GM18508 (cell line): ENCODE results near the gene IMMP2L.
A peak's percentile ranks its signal among the peaks of the same experiment; 100 is the strongest.

Experiments used
- ATAC-seq: cut with Tn5 transposase; IDR thresholded peaks from one replicate; pipeline ENCODE4 v1.9.1; 2021; ENCODE audit warnings: moderate number of reproducible peaks; ENCODE audit not compliant: insufficient read depth, unreplicated experiment

Gene IMMP2L

DNA sequence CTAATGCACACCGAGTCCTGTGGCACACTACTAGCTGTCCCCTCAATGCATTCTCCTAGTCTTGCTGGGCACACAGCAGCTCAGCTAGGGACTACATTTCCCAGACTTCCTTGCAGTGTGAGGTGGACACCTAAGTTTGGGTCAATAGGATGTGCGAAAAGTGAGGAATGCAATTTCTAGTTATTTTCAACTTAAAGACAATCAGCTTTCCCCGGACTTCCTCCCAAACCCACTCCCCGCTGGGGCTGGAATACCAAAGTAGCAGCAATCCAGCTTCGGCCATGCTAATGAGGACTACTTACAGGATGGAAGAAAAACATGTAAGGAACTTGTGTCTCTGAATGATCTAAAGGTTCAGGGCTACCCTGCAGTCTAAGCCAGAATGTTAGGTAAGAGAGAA lies 757.8 kb downstream of the IMMP2L start:
- ATAC-seq: no peak

DNA sequence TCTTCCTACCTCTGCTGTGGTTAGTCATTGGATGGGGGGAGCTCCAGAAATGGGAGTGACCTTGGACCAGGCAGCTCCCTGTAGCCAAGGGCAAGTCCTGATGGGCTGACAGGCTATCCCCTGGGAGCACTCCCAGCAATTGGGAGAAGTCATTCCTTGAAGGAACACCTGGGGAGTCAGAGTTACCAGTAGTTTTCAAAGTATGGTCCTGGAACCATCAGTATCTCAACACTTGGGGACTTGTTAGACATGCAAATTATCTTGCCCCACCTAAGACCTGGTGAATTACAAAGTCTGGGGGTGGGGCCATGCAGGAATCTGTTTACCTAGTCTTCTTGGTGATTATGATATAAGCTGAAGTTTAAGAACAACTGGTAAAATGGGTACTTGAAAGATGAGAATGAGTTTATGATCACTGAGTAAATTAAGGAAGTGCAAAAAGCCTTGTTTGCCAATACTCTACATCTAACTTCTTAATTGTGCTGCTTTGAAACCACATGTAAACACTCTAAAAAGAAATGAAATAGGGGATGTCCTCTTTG lies 758.6 kb downstream of the IMMP2L start:
- ATAC-seq: no peak

DNA sequence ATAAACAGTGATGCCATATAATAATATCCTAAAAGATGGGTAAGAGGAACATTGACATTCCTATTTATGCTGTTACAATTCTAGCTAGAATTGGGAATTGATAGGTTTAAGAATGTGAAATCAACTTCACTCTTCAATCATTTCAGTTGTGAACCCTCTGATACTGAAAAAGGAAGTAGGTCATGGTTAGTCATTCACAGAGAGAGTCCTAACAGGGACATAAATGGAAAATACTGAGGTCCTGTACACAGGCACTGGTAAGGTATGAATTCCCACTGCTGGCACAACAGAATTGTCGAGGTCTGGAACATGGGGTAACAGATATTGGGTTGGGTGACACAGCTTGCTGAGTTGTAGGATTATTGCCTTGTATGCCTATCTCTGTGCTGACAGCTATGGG lies 760.8 kb downstream of the IMMP2L start:
- peak; percentile 83 for ATAC-seq

DNA sequence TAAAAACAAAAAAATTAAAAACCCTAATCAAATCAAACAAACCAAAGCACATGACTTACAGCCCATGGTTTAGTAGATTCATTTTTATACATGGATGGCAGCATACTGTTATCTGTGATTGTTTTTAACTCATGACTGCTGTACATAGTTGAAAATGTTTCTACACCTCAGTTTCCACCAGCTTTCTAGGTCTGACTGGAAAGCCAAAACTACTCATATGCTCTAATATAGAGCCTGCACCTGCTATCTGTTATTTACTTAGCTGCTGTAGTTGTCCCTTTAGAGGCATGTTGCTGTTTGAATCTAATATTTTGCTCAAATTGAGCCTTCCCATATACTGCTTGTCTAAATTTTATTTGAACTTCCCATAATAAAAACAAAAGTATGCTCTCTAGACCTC lies 761.3 kb downstream of the IMMP2L start:
- ATAC-seq: peak; percentile 37

DNA sequence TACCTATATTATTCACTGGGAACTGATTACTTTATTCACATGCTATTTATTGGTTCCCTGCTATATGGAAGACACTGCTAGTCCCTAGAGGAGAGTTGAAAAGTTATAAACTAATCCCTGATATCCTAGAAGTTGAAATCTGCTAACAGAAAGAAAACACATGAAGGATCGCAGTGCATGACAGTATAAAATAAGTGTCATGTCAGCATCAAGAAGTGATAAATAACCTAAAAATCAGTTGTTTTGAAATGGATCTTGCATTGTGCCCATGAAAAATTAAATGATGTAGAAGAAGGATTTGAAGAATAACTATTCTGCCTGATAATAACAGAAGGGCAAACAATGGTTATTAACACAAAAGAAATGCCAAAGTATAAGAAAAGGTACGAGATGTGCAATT lies 764.6 kb downstream of the IMMP2L start:
- no peak for ATAC-seq

DNA sequence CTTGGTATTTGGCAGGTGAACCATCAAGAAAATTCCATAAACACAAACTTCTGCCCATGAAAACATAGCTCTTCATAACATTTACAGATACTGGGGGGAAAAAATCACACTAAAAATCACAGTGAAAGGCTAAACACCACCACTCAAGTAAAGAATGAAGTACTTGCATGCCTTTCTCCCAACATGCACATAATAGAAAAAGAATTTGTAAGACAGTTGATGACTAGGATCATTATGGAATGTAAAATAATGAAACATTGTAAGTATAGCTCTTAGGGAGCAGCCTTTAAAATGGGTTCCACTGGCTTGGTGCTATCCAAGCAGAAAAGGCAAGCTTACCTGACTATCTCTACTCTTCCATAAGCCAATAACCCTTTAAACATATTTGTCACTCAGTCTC lies 771.3 kb downstream of the IMMP2L start:
- ATAC-seq: no peak

DNA sequence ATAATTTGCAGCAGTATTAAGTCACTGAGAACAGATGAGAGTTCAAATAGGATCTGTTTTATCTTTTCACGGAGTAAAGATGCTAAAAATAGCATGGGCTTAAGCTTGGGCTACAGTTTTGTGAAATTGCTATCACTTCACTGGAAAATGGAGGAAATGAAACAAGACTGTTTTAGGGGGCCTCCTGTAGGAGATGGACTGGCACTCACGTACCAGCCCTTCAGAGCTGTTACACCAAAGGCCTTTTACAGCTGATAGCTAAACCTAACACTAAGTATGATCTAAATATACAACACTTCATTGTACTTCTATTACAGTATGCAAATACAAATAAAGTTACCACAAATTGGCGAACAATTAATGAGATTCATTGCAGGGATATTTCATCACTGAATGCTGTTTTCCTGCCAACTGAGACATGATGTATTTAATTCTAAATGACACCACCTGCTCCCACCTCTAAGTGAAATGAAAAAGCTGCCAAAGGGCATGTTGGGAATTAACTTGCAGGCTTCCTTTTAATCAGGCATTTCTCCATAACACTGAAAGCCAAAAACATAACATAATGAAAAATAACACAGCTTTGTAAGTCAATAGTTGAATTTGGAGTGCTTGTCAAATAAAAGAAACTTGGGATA lies 775.8 kb downstream of the IMMP2L start:
- no peak for ATAC-seq

DNA sequence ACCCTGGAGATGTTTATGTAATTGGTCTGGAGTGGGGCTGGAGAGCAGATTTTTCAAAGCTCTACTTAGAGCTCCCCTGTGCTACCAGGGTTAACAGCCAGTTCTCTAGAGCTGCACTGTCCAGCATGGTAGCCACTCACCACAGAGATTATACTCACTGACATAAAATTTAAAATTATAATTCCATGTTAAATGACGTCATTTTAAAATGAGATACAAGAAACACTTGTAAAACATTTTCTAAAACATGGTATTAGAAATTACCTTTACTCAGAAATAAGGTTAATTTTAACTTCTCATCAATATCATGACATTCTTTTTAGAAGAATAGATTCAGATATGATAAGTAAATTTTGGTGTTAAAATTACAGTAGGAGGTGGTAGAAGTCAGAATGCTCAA lies 777.5 kb downstream of the IMMP2L start:
- ATAC-seq: no peak

DNA sequence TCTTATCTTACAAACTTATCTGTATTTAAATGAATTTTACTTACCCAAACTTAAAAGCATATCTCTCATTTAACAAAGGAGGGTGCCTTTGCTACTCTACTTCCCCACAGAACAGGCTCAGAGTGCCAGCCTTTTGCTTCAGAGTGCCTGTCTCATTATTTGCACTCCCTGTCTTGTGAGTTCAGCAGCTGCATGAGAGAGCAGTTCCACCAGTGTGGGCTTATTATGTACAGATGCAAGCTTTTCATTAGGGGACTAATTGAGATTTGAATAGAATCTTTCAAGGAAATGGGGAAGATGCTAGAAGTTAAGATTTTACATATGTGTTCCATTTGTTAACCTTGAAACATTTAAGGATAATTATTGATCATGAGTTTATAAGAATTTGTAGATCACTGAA lies 781.6 kb downstream of the IMMP2L start:
- no peak for ATAC-seq

DNA sequence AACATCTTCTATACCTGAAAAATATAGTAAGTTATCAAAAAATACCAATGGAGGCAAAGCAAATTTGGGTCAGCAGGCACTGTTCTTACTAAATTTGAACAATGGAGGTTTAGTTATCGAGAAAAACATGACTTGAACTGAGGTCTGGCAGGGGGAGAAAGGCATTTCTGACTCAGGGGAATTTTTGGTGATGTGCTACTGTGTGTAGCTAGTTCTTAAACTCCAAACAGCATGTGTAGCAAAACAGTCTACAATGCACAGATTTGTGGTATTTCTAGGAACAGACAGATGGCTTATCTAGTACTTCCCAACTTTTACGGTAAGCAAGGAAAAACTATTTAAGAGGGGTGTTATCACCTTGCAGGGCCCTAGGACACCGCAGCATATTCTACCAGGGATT lies 783.0 kb downstream of the IMMP2L start:
- ATAC-seq: no peak

DNA sequence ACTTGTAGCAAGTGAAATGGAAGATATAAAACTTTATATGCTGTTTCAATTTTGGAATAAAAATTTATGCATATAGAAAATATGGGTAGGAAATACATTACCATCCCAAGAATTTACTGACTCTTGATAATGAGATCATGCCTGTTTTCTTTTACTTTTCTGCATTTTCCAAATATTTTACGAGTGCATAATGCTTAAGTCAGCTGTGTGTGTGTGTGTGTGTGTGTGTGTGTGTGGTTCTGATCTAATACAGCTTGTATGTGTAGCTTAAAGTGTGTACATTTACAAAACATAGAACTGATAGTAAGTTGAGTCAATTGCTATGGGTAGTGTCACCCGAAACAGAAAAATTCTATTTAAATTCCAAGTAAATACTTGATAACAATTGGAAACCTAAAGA lies 787.2 kb downstream of the IMMP2L start:
- no peak for ATAC-seq

DNA sequence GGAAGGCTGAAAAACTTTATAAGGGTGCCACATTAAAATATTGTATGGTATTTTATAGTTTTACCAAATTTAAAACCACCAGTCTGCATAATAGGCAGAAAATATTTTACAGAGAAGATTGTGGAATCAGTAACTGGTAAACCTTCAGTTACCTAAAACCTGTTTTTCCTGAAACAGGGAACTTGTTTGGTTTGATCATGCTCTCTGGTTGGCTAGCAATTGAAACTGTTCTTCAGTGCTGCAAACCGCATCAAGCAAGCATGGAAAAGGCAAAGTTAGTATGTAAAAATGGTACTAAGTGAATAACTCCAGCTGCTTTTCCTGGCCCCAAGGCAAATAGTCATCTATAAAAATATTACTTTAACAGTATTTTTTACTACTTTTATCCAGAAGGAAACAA lies 788.2 kb downstream of the IMMP2L start:
- no peak for ATAC-seq

DNA sequence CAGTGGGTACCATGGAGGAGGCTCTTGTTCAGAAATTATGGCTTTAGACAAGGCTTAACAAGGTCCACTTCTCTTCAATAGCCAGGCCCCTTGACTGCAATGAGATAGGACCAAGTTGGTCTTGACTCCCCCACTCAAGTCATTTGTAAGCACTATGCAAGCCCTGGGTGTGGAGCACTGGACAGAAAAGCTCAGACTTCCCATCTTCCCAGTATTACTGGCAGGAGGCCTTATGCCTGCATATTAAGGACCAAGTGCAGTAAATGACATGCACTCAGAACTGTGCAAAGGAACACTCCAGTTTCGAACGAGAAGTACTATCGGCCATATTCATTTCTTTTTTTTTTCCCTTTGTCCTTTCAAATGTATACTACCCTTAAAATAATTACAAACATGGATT lies 789.7 kb downstream of the IMMP2L start:
- ATAC-seq: no peak

DNA sequence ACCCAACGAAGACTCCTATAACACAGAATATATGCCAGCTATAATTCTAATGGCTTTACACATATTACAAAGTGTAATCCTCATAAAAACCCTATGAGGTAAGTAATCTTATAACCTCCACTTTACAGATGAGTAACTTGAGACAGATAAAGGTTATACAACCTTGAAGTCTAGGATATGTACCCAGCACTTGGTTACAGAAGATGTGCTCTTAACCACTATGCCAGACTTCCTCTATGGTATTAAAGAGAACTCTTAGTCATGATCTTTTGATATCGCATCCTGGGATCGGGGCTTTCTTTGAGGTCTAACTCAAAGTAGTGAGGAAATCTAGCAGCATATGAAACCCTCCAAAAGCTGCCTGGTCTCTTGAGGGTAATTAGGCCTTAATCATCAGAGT lies 790.6 kb downstream of the IMMP2L start:
- ATAC-seq: no peak

DNA sequence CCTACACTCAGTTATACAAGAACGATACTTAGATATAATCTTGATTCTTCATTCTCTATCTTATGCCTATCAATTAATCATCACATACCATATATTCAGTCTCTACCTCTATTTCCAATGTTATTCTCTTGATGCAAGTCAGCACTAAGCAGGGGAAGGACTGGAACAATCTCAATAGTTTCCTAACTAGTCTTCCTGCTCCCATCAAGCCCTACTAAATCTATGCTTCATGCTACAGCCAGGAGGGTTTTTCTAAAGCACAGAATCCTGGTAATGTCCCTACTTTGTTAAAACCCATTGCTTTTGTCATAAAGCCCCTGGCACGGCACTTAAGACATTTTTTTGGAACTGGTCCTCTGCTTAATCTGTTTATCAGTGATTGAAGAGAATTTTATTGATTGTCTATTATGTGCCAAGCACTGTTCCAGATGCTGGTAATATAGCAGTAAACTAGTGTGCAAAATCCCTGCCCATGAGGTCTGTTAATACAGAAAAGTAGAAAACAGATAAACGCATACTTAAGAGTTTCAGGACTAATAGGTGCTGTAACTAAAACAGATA lies 794.7 kb downstream of the IMMP2L start:
- ATAC-seq: no peak

DNA sequence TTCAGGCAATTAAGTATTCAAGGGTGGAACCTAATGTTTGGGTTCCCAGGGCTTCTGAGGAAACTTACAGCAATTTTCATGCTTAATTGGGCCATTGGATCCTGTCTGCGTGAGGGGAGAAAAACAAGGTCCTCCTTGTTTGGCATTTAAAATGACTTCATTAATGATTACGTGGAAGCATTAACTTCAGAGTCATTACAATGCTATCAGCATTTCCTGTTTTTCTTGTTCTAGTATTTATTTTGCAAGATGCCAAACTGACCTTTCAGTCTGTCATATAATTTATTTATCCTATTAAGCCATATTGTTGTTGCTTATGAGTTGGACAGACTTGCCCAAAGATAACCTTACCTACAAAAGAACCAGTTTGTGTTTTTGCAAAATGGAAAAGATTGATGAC lies 795.4 kb downstream of the IMMP2L start:
- no peak for ATAC-seq

DNA sequence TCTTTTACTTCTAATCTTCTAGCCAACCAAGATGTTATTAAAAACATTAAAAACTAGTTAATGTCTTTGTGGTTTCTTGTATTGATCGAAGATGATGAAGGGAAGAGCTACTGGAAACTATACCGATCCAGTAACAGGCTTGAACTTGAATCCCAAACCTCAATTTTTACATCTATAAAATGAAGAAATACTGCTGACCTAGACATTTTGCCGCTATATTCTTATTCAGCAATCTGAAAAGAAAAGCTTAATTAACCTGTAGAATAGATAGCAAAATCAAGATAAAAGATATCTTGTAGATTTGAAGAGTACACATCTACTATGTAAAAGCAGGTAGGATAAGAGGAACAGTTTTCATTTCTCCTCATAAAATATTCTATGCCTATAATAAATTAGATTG lies 797.4 kb downstream of the IMMP2L start:
- ATAC-seq: no peak

DNA sequence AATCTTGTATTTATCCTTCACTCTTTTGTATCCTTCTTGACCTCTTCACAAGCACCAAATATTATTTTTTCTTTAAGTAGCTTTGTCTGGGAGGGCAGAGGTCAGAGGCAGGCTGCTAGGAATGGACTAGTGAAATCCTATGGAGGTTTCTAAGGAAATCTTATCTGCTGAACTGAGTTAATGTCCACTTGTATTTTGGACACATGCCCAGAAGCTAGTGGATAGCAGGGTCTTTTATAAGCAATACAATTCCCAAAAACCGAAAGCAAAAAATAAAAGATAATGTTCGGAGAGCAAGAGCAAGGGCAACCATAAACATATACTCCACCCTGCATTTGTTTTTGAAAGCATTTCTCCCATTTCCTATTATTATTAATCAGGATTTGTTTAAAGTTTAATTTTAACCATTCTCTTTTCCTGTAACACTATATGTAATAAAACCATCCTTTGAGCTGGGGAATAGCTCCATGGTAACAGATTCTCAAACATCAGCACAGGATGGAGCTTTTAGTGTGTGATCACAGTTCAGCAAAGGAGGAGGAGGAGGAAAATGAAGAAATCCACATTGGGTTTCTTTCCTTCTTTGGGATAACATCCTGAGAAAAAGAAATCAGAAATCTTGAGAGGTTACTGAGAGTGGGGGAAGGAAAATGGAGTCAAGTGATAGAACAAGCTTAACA lies 799.6 kb downstream of the IMMP2L start:
- no peak for ATAC-seq

DNA sequence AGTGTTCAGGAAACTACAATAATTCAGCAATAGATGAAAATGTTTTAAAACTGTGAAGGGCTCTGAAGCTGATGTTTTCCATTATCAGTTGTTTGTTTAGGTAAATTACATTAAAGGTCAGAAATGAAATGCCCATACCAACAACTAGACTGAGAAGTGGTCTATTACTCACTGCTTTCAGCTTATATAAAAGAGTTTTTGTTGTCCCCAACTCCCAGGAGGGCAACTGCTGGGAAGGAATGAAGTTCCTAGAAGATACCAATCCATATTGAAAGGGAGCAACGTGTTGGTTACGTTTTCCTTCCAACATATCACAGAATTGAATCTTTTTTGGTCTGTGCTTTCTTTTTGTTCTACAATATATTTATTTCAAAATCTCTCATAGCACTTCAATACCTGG lies 802.0 kb downstream of the IMMP2L start:
- ATAC-seq: no peak

DNA sequence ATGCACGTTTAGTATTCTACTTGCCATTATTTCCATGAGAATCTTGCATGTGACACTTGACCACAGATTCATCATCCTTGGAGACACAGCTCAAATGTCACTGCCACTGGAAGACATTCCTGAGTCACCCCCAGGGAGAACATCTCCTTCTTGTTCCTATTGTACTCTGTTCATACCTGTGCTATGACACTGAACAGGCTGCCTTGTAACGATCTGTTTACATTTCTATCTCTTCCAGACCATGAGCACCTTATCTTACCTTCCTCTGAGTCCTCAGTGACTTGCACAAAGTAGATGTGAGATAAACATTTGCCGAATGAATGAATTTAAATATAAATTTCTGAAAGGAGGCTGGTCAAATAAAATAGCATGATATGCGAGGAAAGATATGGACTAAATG lies 803.2 kb downstream of the IMMP2L start:
- no peak for ATAC-seq

DNA sequence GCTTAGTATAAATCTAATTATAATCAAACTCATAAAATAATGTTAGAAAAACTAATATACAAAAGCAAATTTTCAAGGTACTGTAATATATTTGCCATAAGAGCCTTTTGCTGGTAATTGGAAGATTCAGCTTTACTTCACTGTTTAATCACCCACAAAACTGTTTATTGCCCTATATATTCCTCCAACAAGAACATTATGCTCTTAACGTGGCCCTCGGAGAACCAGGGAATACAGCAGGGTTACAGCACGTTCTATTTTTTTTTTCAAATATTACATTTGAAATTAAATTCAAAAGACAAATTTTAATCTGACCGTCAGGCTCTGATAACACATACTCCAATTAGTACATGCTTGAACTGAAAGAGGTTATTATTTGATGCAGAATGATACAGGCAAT lies 807.6 kb downstream of the IMMP2L start:
- no peak for ATAC-seq
